Measurements from ENCODE around the gene SCN7A.

Gene SCN7A

GRCh38 chr2:166444306-166444705 lies 49.7 kb downstream of the SCN7A start:
- no peak overlapping the region for H2BK12ac ChIP-seq (ENCODE audit: low read length)
- no peaks in the 10 kb centered on the region for H3K79me1 ChIP-seq (ENCODE audit: low read depth, low read length)
- H3K36me3 ChIP-seq (replicated peaks in 1 of 2; ENCODE audit: control insufficient read depth in 2 of 2, insufficient read depth in 2 of 2, low read length in 2 of 2) = no peaks in the 10 kb centered on the region
- H3K9me3 ChIP-seq (replicated peaks in 1 of 2; ENCODE audit: control insufficient read depth in 2 of 2, insufficient read depth in 1 of 2, low read depth in 1 of 2, low read length in 2 of 2) = peaks cover 2% of the 10 kb centered on the region in 2 donors
- H3K27ac ChIP-seq (replicated peaks; ENCODE audit: low read length) = no peak overlapping the region
- no peak overlapping the region for H3K14ac ChIP-seq (ENCODE audit: low read length)
- no peak overlapping the region for H3K4me2 ChIP-seq (ENCODE audit: insufficient read depth, low read length, poor library complexity, severe bottlenecking)
- H2BK15ac ChIP-seq (ENCODE audit: low read length) = no peak overlapping the region
- H3K4me3 ChIP-seq (ENCODE audit: low read length in 2 of 2) = no peak overlapping the region
- no peak overlapping the region for H3K23ac ChIP-seq (ENCODE audit: low read depth, low read length, poor library complexity)
- no peak overlapping the region for H4K91ac ChIP-seq (ENCODE audit: low read depth, low read length, poor library complexity)
- no peak overlapping the region for H3K18ac ChIP-seq (ENCODE audit: low read length)
- H2BK5ac ChIP-seq (ENCODE audit: low read length) = no peak overlapping the region
- H3K4ac ChIP-seq (ENCODE audit: low read length) = no peak overlapping the region
- no peak overlapping the region for H4K8ac ChIP-seq (ENCODE audit: low read depth, low read length)
- no peaks in the 10 kb centered on the region for H3K27me3 ChIP-seq (ENCODE audit: control insufficient read depth in 3 of 3, insufficient read depth in 3 of 3, low read depth in 1 of 3, low read length in 3 of 3)
- H3K9ac ChIP-seq (ENCODE audit: low read depth, low read length, poor library complexity) = no peak overlapping the region
- H2AFZ ChIP-seq (ENCODE audit: low read length) = no peak overlapping the region
- H2AK5ac ChIP-seq (ENCODE audit: low read depth, low read length) = no peak overlapping the region
- no peaks in the 10 kb centered on the region for H3K4me1 ChIP-seq (ENCODE audit: control insufficient read depth in 2 of 2, insufficient read depth in 1 of 2, low read depth in 1 of 2, low read length in 2 of 2)
- H2BK120ac ChIP-seq (ENCODE audit: low read depth, low read length) = no peak overlapping the region
- DNase-seq (ENCODE audit: low spot score) = no peak

GRCh38 chr2:166440313-166440712 lies 53.7 kb downstream of the SCN7A start:
- no peak overlapping the region for H2BK5ac ChIP-seq (ENCODE audit: low read length)
- H3K23ac ChIP-seq (ENCODE audit: low read depth, low read length, poor library complexity) = no peak overlapping the region
- H3K27me3 ChIP-seq (ENCODE audit: control insufficient read depth in 3 of 3, insufficient read depth in 3 of 3, low read depth in 1 of 3, low read length in 3 of 3) = no peaks in the 10 kb centered on the region
- H2BK15ac ChIP-seq (ENCODE audit: low read length) = no peak overlapping the region
- H3K4me1 ChIP-seq (ENCODE audit: control insufficient read depth in 2 of 2, insufficient read depth in 1 of 2, low read depth in 1 of 2, low read length in 2 of 2) = no peaks in the 10 kb centered on the region
- H3K9me3 ChIP-seq (replicated peaks in 1 of 2; ENCODE audit: control insufficient read depth in 2 of 2, insufficient read depth in 1 of 2, low read depth in 1 of 2, low read length in 2 of 2) = peaks cover 1 to 12% of the 10 kb centered on the region in 2 donors
- H2AK5ac ChIP-seq (ENCODE audit: low read depth, low read length) = no peak overlapping the region
- H2BK120ac ChIP-seq (ENCODE audit: low read depth, low read length) = no peak overlapping the region
- DNase-seq (ENCODE audit: low spot score) = no peak
- H3K27ac ChIP-seq (replicated peaks; ENCODE audit: low read length) = no peak overlapping the region
- H2AFZ ChIP-seq (ENCODE audit: low read length) = no peak overlapping the region
- no peak overlapping the region for H3K4me3 ChIP-seq (ENCODE audit: low read length in 2 of 2)
- no peak overlapping the region for H4K8ac ChIP-seq (ENCODE audit: low read depth, low read length)
- no peak overlapping the region for H3K18ac ChIP-seq (ENCODE audit: low read length)
- no peak overlapping the region for H3K14ac ChIP-seq (ENCODE audit: low read length)
- no peak overlapping the region for H4K91ac ChIP-seq (ENCODE audit: low read depth, low read length, poor library complexity)
- H3K4me2 ChIP-seq (ENCODE audit: insufficient read depth, low read length, poor library complexity, severe bottlenecking) = no peak overlapping the region
- H3K79me1 ChIP-seq (ENCODE audit: low read depth, low read length) = no peaks in the 10 kb centered on the region
- no peaks in the 10 kb centered on the region for H3K36me3 ChIP-seq (replicated peaks in 1 of 2; ENCODE audit: control insufficient read depth in 2 of 2, insufficient read depth in 2 of 2, low read length in 2 of 2)
- H2BK12ac ChIP-seq (ENCODE audit: low read length) = no peak overlapping the region
- H3K4ac ChIP-seq (ENCODE audit: low read length) = no peak overlapping the region
- WGBS, 2 donors (ENCODE audit: extremely low coverage in 2 of 2, insufficient read length in 2 of 2, insufficient replicate concordance in 1 of 2) = no CpG with 5 or more reads among the region's 3 CpGs
- no peak overlapping the region for H3K9ac ChIP-seq (ENCODE audit: low read depth, low read length, poor library complexity)

GRCh38 chr2:166439078-166439477 lies 55.0 kb downstream of the SCN7A start:
- no peak overlapping the region for H3K4ac ChIP-seq (ENCODE audit: low read length)

GRCh38 chr2:166436976-166437375 lies 57.1 kb downstream of the SCN7A start:
- no peak overlapping the region for H3K18ac ChIP-seq (ENCODE audit: low read length)
- no peak overlapping the region for H2BK120ac ChIP-seq (ENCODE audit: low read depth, low read length)
- H3K9me3 ChIP-seq (replicated peaks in 1 of 2; ENCODE audit: control insufficient read depth in 2 of 2, insufficient read depth in 1 of 2, low read depth in 1 of 2, low read length in 2 of 2) = peaks cover 1 to 12% of the 10 kb centered on the region in 2 donors
- no CpG with 5 or more reads among the region's 1 CpG for WGBS, 2 donors (ENCODE audit: extremely low coverage in 2 of 2, insufficient read length in 2 of 2, insufficient replicate concordance in 1 of 2)
- no peak overlapping the region for H4K91ac ChIP-seq (ENCODE audit: low read depth, low read length, poor library complexity)
- H3K36me3 ChIP-seq (replicated peaks in 1 of 2; ENCODE audit: control insufficient read depth in 2 of 2, insufficient read depth in 2 of 2, low read length in 2 of 2) = no peaks in the 10 kb centered on the region
- no peak overlapping the region for H2AFZ ChIP-seq (ENCODE audit: low read length)
- no peak overlapping the region for H4K8ac ChIP-seq (ENCODE audit: low read depth, low read length)
- no peaks in the 10 kb centered on the region for H3K79me1 ChIP-seq (ENCODE audit: low read depth, low read length)
- H3K27ac ChIP-seq (replicated peaks; ENCODE audit: low read length) = no peak overlapping the region
- H2AK5ac ChIP-seq (ENCODE audit: low read depth, low read length) = no peak overlapping the region
- no peaks in the 10 kb centered on the region for H3K27me3 ChIP-seq (ENCODE audit: control insufficient read depth in 3 of 3, insufficient read depth in 3 of 3, low read depth in 1 of 3, low read length in 3 of 3)
- no peaks in the 10 kb centered on the region for H3K4me1 ChIP-seq (ENCODE audit: control insufficient read depth in 2 of 2, insufficient read depth in 1 of 2, low read depth in 1 of 2, low read length in 2 of 2)
- H3K4me3 ChIP-seq (ENCODE audit: low read length in 2 of 2) = no peak overlapping the region
- DNase-seq (ENCODE audit: low spot score) = no peak
- no peak overlapping the region for H2BK15ac ChIP-seq (ENCODE audit: low read length)
- no peak overlapping the region for H3K23ac ChIP-seq (ENCODE audit: low read depth, low read length, poor library complexity)
- no peak overlapping the region for H2BK5ac ChIP-seq (ENCODE audit: low read length)
- H2BK12ac ChIP-seq (ENCODE audit: low read length) = no peak overlapping the region
- no peak overlapping the region for H3K4me2 ChIP-seq (ENCODE audit: insufficient read depth, low read length, poor library complexity, severe bottlenecking)
- no peak overlapping the region for H3K14ac ChIP-seq (ENCODE audit: low read length)
- H3K4ac ChIP-seq (ENCODE audit: low read length) = no peak overlapping the region
- H3K9ac ChIP-seq (ENCODE audit: low read depth, low read length, poor library complexity) = no peak overlapping the region

More at GRCh38 chr2:166439078-166439477, 55.0 kb downstream of the SCN7A start:
- Histone ChIP-seq H4K91ac (ENCODE audit: low read depth, low read length, poor library complexity) (no peak overlapping the region), H2BK12ac (ENCODE audit: low read length) (no peak overlapping the region), H3K27me3 (ENCODE audit: control insufficient read depth in 3 of 3, insufficient read depth in 3 of 3, low read depth in 1 of 3, low read length in 3 of 3) (no peaks in the 10 kb centered on the region), H2BK5ac (ENCODE audit: low read length) (no peak overlapping the region), H3K36me3 (replicated peaks in 1 of 2; ENCODE audit: control insufficient read depth in 2 of 2, insufficient read depth in 2 of 2, low read length in 2 of 2) (no peaks in the 10 kb centered on the region), H3K18ac (ENCODE audit: low read length) (no peak overlapping the region), H3K14ac (ENCODE audit: low read length) (no peak overlapping the region), H3K23ac (ENCODE audit: low read depth, low read length, poor library complexity) (no peak overlapping the region), H2BK15ac (ENCODE audit: low read length) (no peak overlapping the region), H2AK5ac (ENCODE audit: low read depth, low read length) (no peak overlapping the region), H3K4me1 (ENCODE audit: control insufficient read depth in 2 of 2, insufficient read depth in 1 of 2, low read depth in 1 of 2, low read length in 2 of 2) (no peaks in the 10 kb centered on the region), H3K4me2 (ENCODE audit: insufficient read depth, low read length, poor library complexity, severe bottlenecking) (no peak overlapping the region), H3K27ac (replicated peaks; ENCODE audit: low read length) (no peak overlapping the region), H3K9me3 (replicated peaks in 1 of 2; ENCODE audit: control insufficient read depth in 2 of 2, insufficient read depth in 1 of 2, low read depth in 1 of 2, low read length in 2 of 2) (peaks cover 1 to 12% of the 10 kb centered on the region in 2 donors), H3K79me1 (ENCODE audit: low read depth, low read length) (no peaks in the 10 kb centered on the region), H2AFZ (ENCODE audit: low read length) (peak overlapping the region; percentile 45), H4K8ac (ENCODE audit: low read depth, low read length) (no peak overlapping the region), H3K4me3 (ENCODE audit: low read length in 2 of 2) (no peak overlapping the region), H3K9ac (ENCODE audit: low read depth, low read length, poor library complexity) (no peak overlapping the region), H2BK120ac (ENCODE audit: low read depth, low read length) (no peak overlapping the region)
- DNase-seq (ENCODE audit: low spot score) = no peak
